ENCODE results near the gene VWA2.

The VWA2 gene

GRCh38 chr10:114276671-114277070 lies 37.6 kb downstream of the VWA2 start:
- DNase-seq (ENCODE audit: low read depth in 2 of 2): no peak

- DNase-seq (ENCODE audit: low read depth in 2 of 2): no peak
Observed at GRCh38 chr10:114278140-114278883, 39.3 kb downstream of the VWA2 start.

- DNase-seq (ENCODE audit: low read depth in 2 of 2): no peak
Observed at GRCh38 chr10:114278884-114279191, 39.8 kb downstream of the VWA2 start.

DNA sequence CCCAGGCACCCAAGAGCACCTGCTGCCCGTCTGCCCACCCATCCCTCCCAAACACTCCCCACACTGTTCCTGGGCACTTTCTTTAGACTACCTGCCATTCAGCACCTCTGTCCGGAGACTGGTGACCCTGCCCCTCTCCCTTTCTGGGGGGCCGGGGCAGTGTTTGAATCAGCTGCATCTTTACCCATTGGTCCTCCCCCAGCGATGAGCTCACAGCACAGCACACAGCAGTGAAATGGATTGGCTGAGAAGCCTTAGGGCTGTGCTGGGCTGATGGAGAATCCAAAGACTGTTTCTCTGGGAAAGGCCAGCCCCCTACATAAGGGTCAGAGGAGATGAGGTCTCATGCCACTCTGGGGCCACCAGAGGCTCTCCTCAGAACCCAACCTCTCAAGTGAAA lies 40.2 kb downstream of the VWA2 start:
- no peak for DNase-seq (ENCODE audit: low read depth in 2 of 2)

- no peak for DNase-seq (ENCODE audit: low read depth in 2 of 2)
Observed at GRCh38 chr10:114279901-114280644, 41.0 kb downstream of the VWA2 start.

GRCh38 chr10:114281006-114281405 lies 42.0 kb downstream of the VWA2 start:
- no peak for DNase-seq (ENCODE audit: low read depth in 2 of 2)

DNA sequence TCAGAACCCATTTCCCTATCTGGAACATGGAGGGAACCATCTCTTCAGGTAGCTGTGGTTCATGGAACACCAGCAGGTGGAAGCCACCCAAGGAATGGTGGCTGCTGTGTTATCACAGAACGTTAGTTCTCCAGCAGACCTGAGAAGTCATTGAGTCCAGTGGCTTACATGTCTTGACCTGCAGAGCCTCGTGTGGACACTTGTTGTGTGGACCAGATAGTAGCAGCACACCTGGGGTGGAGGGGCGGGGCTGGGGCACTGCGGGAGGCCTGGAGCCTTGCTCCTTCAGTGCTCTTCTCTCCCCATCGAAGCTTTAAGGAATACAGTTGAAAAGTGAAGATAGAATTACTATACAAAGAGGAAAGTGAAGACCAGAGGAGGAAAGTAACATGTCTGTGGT lies 42.4 kb downstream of the VWA2 start:
- DNase-seq (ENCODE audit: low read depth in 2 of 2): no peak

GRCh38 chr10:114282526-114282925 lies 43.5 kb downstream of the VWA2 start:
- no peak for DNase-seq (ENCODE audit: low read depth in 2 of 2)

DNA sequence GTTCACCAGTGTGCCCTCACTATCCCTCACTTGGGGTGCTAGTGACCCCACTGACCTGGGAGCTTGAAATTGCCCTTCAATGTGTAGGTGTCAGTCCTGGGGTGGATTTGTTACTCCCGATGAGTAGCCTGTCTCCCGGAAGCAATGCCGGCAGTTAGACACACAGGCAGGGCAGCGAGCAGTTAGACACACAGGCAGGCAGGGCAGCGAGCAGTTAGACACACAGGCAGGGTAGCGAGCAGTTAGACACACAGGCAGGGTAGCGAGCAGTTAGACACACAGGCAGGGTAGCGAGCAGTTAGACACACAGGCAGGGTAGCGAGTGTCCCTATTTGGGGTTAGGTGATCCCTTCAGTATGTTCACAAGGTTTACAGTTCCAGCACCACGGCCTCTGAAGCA lies 44.0 kb downstream of the VWA2 start:
- no peak for DNase-seq (ENCODE audit: low read depth in 2 of 2)

- no peak for DNase-seq (ENCODE audit: low read depth in 2 of 2)
Observed at GRCh38 chr10:114283535-114284234, 44.6 kb downstream of the VWA2 start.

DNA sequence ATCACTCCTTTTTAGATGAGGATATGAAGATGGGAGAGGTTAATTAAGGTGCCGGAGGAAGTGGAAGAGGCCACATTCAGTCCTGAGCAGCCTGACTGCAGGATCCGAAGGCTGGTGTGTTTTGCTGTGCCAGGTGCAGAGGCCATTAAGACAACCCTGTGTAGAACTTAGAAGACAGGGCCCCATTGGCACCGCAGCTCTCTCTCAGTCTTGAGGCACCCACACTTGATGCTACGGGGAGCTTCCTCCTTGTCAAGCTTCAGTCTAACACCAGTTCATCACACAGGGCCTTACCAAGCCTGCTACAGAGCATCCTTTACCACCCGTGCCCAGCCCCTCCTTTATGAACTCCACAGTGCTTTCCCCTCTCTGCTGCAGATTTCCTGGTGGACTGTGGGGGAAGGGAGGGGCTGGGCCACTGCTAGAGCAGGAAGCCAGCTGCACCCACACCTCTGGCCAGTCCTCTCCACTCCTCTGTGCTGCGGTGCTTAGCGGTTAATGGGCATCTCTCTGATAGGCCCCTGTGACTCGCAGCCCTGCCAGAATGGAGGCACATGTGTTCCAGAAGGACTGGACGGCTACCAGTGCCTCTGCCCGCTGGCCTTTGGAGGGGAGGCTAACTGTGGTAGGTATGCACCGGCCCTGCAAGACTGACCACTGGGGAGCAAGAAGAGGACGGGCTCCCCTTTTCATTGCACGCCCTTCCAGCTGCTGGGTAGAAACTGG lies 45.5 kb downstream of the VWA2 start:
- DNase-seq (ENCODE audit: low read depth in 2 of 2): no peak

DNA sequence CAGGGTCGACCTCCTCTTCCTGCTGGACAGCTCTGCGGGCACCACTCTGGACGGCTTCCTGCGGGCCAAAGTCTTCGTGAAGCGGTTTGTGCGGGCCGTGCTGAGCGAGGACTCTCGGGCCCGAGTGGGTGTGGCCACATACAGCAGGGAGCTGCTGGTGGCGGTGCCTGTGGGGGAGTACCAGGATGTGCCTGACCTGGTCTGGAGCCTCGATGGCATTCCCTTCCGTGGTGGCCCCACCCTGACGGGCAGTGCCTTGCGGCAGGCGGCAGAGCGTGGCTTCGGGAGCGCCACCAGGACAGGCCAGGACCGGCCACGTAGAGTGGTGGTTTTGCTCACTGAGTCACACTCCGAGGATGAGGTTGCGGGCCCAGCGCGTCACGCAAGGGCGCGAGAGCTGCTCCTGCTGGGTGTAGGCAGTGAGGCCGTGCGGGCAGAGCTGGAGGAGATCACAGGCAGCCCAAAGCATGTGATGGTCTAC lies 46.9 kb downstream of the VWA2 start:
- DNase-seq (ENCODE audit: low read depth in 2 of 2): no peak

GRCh38 chr10:114286921-114287320 lies 47.9 kb downstream of the VWA2 start:
- no peak for DNase-seq (ENCODE audit: low read depth in 2 of 2)

- DNase-seq (ENCODE audit: low read depth in 2 of 2): no peak
Observed at GRCh38 chr10:114288424-114289095, 49.5 kb downstream of the VWA2 start.

DNA sequence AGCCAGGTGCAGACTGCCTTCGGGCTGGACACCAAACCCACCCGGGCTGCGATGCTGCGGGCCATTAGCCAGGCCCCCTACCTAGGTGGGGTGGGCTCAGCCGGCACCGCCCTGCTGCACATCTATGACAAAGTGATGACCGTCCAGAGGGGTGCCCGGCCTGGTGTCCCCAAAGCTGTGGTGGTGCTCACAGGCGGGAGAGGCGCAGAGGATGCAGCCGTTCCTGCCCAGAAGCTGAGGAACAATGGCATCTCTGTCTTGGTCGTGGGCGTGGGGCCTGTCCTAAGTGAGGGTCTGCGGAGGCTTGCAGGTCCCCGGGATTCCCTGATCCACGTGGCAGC lies 50.0 kb downstream of the VWA2 start:
- DNase-seq (ENCODE audit: low read depth in 2 of 2): no peak

DNA sequence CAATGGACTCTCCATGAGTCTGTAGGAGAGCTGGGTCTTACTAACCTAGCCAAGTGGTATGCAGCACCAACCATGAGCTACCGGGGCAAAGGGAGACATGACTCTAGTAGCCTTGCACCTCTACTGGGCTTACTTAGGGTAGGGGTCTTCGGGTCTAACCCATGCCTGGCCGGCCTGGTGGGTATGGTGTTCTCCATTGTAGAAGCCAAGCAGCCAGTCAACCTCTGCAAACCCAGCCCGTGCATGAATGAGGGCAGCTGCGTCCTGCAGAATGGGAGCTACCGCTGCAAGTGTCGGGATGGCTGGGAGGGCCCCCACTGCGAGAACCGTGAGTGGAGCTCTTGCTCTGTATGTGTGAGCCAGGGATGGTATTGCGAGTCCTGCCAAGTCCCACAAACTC lies 51.0 kb downstream of the VWA2 start:
- no peak for DNase-seq (ENCODE audit: low read depth in 2 of 2)

- no peak for DNase-seq (ENCODE audit: low read depth in 2 of 2)
Observed at GRCh38 chr10:114291076-114291475, 52.0 kb downstream of the VWA2 start.

GRCh38 chr10:114291516-114291915 lies 52.5 kb downstream of the VWA2 start:
- no peak for DNase-seq (ENCODE audit: low read depth in 2 of 2)

DNA sequence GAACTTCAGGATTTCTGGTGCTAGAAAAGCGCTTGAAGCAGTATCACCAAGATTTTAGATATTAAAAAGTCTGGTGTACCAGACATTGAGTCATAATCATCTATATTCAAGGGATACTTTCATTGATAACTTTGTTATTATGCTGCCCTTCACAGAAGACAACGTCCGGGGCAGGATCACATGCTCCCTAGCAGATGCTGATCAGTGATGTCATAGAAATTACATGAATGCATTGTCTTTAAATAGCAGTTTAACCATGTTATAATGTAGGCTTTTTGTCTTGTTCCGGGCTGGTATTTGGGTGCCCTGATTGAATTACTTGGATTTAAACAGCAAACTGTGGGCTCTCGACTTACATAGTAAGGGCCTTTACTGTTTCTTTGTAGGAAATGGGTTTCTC lies 54.0 kb downstream of the VWA2 start:
- DNase-seq (ENCODE audit: low read depth in 2 of 2): no peak

GRCh38 chr10:114294549-114294948 lies 55.5 kb downstream of the VWA2 start:
- no peak for DNase-seq (ENCODE audit: low read depth in 2 of 2)

GRCh38 chr10:114295393-114295792 lies 56.3 kb downstream of the VWA2 start:
- DNase-seq (ENCODE audit: low read depth in 2 of 2): no peak
